H4 (cell line): ENCODE results near the gene KRTAP2-2. TPM values are rescaled to one million over a fixed set of nuclear protein-coding genes. Genes with fewer than 3 reads are reported as not detected.

Experiments
- DNase-seq: peaks from one replicate; pipeline ENCODE4 v3.0.0-alpha.2; 2015; ENCODE audit warnings: low spot score
- total RNA-seq: library from RNA; depleted of rRNA; stranded (reverse); fragments of >200 nt; shearing (Covaris generic); gene quantifications from 2 replicates; pipeline ENCODE4 v1.2.3, GENCODE V29; 2014; rRNA removed

The KRTAP2-2 gene
- total RNA-seq, 1 experiment from 2014 or later = not detected

DNA sequence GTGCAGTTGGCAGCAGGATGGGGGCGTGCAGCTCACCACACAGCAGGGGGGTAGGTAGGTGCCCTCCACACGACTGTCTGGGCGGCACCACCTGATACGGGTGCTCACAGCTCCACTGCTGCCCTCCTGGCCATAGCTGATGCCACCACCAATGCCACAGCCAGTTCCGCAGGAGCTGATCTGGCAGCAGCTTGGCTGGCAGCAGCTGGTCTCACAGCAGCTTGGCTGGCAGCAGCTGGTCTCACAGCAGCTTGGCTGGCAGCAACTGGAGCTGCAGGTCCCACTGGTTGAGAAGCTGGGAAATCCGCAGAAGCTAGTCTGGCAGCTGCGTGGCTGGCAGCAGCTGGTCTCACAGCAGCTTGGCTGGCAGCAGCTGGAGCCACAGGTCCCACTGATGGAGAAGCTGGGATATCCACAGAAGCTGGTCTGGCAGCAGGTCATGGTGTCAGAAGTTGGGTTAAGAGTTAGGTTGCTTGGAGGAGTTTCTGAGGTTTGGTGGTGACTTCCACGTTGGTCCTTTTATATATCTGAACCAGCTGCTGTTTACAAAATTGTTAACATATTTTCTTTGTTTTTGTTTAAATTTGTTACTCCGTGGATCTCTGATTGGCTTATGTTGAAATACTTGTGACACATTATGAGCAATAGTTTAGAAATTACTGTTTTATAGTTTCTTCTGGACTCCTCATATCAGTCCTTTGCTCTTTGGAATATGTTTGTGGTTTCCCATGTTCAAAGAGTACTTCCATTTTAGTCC, 28.1 kb downstream of the KRTAP2-2 start, which contains the start of gene KRTAP1-5:
Gene KRTAP1-5 (minus strand): TSS at position 494 of the 757 bp plus-strand sequence. CDS start 53 bp downstream, at position 441.
- DNase-seq = peak; percentile 83

DNA sequence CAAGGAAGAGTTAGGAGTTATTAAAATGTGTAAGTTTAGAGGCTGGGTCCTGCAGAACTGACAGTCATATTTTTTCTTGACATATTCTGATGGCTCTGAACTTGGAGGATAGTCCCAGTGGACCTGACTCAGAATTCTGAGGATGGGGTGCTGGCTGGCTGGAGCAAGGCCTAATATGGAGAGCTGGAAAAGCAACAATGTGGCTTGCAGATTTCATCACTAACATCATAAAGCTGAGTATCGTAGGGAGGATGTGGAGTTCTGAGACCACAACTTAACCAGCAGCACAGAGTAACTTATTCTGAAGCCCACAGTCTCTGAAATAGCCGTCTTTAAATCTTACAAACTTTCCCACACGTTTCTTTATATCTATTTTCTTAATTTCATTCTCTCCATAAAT, 30.3 kb downstream of the KRTAP2-2 start:
- DNase-seq = no peak

DNA sequence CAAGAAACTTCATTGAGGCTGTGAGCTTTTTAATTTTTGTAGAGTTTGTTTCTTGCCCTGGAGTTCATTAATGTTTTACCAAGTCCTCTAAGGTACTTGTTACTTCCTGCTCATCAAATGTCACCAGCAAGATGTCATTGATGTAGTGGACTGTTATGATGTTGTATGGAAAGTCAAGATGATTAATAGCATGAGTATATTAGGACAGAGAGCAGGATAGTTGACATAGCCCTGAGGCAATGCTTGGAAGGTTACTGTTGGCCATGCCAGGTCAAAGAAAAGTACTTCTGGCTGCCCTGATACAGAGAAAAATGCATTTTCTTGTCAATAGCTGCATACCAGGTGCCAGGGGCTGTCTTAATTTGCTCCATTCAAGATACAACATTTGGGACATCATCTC, 34.7 kb downstream of the KRTAP2-2 start:
- no peak for DNase-seq

DNA sequence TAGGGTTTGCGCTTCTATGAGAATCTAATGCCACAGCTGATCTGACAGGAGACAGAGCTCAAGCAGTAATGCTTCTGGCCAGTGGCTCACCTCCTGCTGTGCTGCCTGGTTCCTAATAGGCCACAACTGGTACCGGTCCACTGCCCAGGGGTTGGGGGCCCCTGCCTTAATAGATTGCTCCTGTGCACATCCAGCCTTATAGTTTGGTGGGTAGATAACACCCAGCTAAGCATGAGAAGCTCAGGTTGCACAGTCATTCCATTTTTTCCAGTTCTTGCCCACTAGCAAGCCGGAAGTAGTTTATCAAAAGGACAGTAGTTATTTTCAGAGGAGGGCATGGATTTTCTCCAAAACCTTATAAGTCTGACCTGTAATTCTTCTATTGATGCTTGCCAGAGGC, 35.6 kb downstream of the KRTAP2-2 start:
- no peak for DNase-seq

DNA sequence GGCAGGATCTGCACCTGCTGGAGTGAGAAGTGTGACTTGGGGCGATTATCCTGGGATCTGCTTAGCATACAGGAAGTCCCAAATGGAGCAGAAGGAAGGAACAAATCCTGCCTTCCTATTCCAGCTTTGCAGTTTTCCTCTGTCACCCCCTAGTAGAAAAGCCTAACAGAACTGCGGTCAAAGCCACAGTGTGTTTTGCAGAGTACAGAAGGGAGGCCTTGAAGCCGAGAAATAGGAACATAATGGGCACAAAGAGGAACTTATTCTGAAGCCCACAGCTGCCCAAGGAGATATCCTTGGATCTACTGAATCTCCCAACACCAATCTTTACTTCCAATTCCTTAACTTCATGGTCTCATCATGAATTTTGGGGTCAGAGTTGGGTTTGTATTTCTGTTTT, 36.5 kb downstream of the KRTAP2-2 start:
- DNase-seq = no peak

DNA sequence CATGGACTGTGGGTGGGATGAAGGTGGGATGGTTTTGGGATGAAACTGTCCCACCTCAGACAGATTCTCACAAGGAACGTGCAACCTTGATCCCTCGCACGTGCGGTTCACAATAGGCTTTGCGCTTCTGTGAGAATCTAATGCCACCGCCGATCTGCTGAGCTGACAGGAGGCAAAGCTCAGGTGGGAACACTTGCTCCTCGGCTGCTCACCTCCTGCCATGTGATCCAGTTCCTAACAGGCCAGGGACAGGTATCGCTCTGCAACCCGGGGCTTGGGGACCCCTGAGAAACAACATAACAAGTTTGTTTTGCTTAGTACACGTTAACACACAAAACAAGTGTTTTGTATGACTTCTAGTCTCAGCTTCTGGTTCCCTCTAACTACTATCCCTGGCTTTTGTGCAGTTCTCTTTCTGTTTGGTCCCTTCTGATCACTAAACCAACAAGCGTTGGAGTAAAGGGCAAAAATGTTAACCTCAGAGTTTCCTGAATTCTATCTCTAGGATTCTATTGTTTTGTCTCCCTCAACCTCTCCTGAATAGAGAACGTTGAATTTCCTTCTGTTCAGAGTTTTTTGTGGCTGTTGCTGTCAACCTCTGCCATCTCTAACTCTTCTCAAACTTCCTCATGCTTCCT, 38.3 kb downstream of the KRTAP2-2 start:
- DNase-seq = no peak

DNA sequence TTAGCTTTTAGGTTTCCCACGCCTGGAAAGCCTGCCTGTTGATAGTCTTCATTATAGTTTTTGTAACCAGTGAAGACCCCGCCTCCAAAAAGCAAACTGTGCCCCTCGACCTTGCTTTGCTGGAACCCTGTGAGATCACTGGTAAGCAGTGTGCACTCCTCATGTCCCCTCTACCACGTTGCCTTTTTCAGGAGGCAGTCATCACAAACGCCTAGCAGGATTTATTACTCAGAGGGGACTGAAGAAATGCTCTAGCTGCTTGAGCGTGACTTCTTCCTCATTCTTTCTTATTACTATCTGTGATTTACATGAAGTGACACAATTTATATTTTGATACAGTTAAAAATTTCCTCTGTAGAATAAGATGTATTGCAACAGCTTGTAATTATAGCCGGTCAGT, 39.6 kb downstream of the KRTAP2-2 start:
- DNase-seq = no peak

DNA sequence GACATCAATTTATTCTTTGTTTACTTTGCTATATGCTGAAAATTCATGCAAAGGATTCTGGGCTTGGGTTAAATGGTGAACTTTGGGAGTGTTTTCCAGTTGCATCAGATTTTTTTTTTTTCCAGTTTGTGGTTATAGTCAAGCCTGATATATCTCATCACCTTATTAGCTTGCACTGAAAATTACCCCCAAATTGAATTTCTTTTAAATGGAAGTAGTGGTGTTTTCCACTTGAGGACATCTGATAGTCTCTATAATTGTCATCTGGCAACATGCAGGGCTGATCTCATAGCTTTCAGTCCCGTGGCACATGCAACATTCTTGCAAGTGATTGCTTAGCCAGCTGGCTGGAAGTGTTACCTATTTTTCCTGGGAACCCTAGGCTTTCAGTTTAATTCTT, 41.4 kb downstream of the KRTAP2-2 start:
- peak; percentile 25 for DNase-seq

DNA sequence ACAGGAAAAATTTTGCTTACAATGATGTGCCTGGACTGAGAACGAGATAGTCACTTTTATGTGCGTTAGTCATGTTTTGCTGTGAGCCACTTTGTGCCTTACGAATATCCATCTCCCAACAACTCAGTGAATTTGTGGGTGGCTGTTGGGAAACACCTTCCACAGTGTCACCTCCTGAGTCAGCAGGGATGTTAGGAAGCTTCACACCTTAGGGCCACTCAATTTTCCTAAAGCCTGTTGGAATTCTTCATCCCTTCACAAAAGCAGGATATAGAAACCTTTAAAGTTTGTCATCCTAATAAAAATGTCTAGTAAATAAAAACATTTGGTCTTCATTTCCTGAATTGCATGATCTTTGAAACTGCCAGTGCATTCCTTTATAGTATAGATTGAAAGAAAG, 41.8 kb downstream of the KRTAP2-2 start:
- DNase-seq = no peak

DNA sequence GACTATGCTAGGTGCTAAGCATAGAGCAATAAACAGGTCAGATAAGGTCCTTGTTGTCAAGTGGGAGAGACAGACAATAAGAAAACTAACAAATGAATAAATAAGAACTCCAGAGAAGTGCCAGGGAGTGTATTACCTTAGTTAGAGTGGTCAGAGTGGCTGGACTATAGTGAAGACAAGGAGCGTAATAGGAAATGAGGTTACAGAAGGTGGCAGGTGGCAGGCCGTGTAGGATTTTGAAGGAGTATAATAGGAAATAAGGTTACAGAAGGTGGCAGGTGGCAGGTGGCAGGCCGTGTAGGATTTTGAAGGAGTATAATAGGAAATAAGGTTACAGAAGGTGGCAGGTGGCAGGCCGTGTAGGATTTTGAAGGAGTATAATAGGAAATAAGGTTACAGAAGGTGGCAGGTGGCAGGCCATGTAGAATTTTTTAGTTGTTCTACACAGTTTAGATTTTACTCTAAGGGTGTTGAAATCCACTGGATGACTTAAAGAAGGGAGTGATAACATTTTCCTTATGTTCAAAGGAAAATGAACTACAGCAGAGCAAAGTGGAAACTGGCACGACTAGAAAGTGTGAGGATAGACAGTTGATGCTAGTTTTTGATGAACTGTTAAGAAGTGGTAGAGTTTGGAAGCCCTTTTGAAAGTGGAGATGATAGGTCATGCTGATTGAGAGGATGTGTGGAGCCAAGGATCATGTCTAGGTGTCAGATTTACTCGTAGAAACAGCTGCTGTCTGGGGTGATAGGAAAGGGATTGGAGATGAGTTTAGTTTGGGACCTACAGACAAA, 42.5 kb downstream of the KRTAP2-2 start:
- DNase-seq = no peak

DNA sequence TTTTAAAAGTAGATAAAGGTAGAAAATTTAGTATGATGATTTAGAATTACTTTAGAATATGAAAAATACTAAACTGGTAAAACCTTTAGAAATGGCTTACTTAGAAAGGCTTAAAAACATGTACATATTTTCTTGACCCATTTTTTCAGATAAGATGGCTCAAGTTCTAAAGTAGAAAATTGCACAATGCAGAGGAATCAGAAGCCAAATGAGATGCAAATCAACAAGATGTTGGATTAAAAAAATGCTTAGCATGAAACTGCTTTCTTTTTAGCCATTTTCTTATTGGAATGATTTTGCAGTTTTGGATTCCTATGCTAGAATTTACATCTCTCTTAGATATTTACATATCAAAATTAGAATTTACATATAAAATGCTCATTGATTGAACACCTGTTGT, 44.6 kb downstream of the KRTAP2-2 start:
- no peak for DNase-seq

DNA sequence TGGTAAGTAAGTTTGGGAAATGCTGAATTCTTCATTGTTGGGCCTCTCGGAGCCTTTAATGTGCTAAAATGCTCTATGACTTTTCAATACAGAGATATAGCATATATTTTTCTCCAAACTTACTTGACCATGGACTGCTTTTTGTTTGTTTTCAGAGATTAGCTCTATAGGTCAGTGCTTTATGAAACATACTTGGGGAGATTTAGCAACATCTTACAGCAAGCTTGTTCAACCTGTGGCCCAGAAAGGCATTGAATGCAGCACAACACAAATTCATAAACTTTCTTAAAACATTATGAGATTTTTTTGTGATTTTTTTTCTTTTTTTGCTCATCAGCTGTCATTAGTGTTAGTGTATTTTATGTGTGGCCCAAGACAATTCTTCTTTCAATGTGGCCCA, 45.1 kb downstream of the KRTAP2-2 start:
- DNase-seq = no peak

DNA sequence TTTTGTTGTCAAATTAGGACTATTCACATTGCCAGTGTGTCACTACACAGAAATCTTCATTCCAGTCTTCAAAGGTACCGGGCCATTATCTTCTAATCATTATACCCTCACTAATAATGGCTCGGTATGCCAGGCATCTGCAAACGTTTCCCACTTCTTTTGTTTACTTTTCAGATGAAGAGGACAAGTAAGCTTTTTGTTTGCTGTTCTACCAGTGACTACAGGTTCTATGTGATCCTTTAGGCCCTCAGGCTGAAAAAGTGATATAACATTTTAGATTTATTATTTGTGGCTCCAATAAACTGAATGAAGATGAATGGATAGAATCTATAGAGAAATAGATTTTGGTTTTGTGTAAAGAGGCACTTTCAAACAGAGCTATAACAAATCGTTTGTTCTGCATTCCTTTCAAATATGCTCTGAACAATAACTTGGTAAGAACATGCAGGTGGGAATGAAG, 45.7 kb downstream of the KRTAP2-2 start:
- DNase-seq = no peak

DNA sequence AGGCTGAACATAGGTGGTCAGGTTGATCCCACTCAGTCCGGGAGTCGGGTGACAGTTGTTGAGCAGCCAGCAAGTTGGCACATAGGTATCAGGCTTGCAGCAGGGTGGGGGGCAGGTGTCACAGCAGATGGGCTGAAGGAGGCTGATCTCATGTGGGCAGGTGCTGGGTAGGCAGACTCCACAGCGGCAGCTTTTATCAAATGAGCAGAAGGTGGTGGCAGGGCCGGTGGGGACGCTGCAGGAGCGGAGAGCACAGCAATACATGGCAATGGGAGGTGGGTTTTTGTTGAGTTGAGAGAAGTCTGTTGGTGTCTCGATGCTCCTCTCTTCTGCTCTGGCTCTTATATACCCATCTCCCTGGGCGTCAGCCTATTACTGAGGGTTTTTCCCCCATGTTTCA, 46.2 kb downstream of the KRTAP2-2 start, which contains the start of gene KRTAP3-1:
Gene KRTAP3-1 (minus strand): TSS at position 318 of the 400 bp plus-strand sequence. CDS start 54 bp downstream, at position 264.
- DNase-seq = no peak

Other genes with a start within 250 kb of the KRTAP2-2 start
- 45.0 and 61.1 TPM in 2 replicates for gene KRT10, start 232.6 kb downstream of the KRTAP2-2 start, total RNA-seq
- gene KRT12, start 188.0 kb downstream of the KRTAP2-2 start, total RNA-seq = not detected in 2 replicates
- not detected in 2 replicates for gene KRT20, start 170.0 kb downstream of the KRTAP2-2 start, total RNA-seq
- gene KRT23, start 117.6 kb downstream of the KRTAP2-2 start, total RNA-seq = not detected in 2 replicates
- gene KRT39, start 88.3 kb downstream of the KRTAP2-2 start, total RNA-seq = 0.18 TPM in 1 of 2 replicates, not detected in the other
- not detected in 2 replicates for gene KRT40, start 70.9 kb downstream of the KRTAP2-2 start, total RNA-seq
- gene KRTAP3-3, start 61.1 kb downstream of the KRTAP2-2 start, total RNA-seq = not detected in 2 replicates
- gene KRTAP3-2, start 55.3 kb downstream of the KRTAP2-2 start, total RNA-seq = not detected in 2 replicates
- gene KRTAP3-1, start 46.1 kb downstream of the KRTAP2-2 start, total RNA-seq = not detected in 2 replicates
- 0.27 TPM in 1 of 2 replicates, not detected in the other for gene KRTAP1-5, start 28.0 kb downstream of the KRTAP2-2 start, total RNA-seq
- gene KRTAP1-4, start 25.0 kb downstream of the KRTAP2-2 start, total RNA-seq = not detected in 2 replicates
- gene KRTAP1-3, start 20.4 kb downstream of the KRTAP2-2 start, total RNA-seq = not detected in 2 replicates
- gene KRTAP1-1, start 13.8 kb downstream of the KRTAP2-2 start, total RNA-seq = not detected in 2 replicates
- gene KRTAP2-1, start 7.9 kb downstream of the KRTAP2-2 start, total RNA-seq = not detected in 2 replicates
- gene KRTAP2-3, start 4.9 kb upstream of the KRTAP2-2 start, total RNA-seq = 0.21 TPM in 1 of 2 replicates, not detected in the other
- gene KRTAP2-4, start 10.6 kb upstream of the KRTAP2-2 start, total RNA-seq = not detected in 2 replicates
- not detected in 2 replicates for gene KRTAP4-7, start 28.9 kb upstream of the KRTAP2-2 start, total RNA-seq
- not detected in 2 replicates for gene KRTAP4-8, start 42.9 kb upstream of the KRTAP2-2 start, total RNA-seq
- gene KRTAP4-16, start 47.0 kb upstream of the KRTAP2-2 start, total RNA-seq = not detected in 2 replicates
- gene KRTAP4-9, start 50.2 kb upstream of the KRTAP2-2 start, total RNA-seq = not detected in 2 replicates
- not detected in 2 replicates for gene KRTAP4-11, start 63.1 kb upstream of the KRTAP2-2 start, total RNA-seq
- gene KRTAP4-12, start 69.0 kb upstream of the KRTAP2-2 start, total RNA-seq = not detected in 2 replicates
- gene KRTAP4-6, start 85.3 kb upstream of the KRTAP2-2 start, total RNA-seq = not detected in 2 replicates
- not detected in 2 replicates for gene KRTAP4-5, start 94.6 kb upstream of the KRTAP2-2 start, total RNA-seq
- not detected in 2 replicates for gene KRTAP4-4, start 105.5 kb upstream of the KRTAP2-2 start, total RNA-seq
- gene KRTAP4-3, start 113.0 kb upstream of the KRTAP2-2 start, total RNA-seq = not detected in 2 replicates
- not detected in 2 replicates for gene KRTAP4-2, start 123.0 kb upstream of the KRTAP2-2 start, total RNA-seq
- not detected in 2 replicates for gene KRTAP4-1, start 129.7 kb upstream of the KRTAP2-2 start, total RNA-seq
- gene KRTAP9-1, start 134.7 kb upstream of the KRTAP2-2 start, total RNA-seq = not detected in 2 replicates
- not detected in 2 replicates for gene KRTAP9-2, start 171.4 kb upstream of the KRTAP2-2 start, total RNA-seq
- gene KRTAP9-3, start 177.2 kb upstream of the KRTAP2-2 start, total RNA-seq = not detected in 2 replicates
- not detected in 2 replicates for gene KRTAP9-8, start 182.8 kb upstream of the KRTAP2-2 start, total RNA-seq
- not detected in 2 replicates for gene KRTAP9-4, start 194.5 kb upstream of the KRTAP2-2 start, total RNA-seq
- not detected in 2 replicates for gene KRTAP9-9, start 200.2 kb upstream of the KRTAP2-2 start, total RNA-seq
- gene KRTAP9-6, start 210.1 kb upstream of the KRTAP2-2 start, total RNA-seq = not detected in 2 replicates
- not detected in 2 replicates for gene KRTAP9-7, start 220.5 kb upstream of the KRTAP2-2 start, total RNA-seq
- gene KRTAP29-1, start 247.6 kb upstream of the KRTAP2-2 start, total RNA-seq = not detected in 2 replicates